Keratinocyte (primary cell): ENCODE data around the gene RALGPS1. TPM values are rescaled to one million over a fixed set of nuclear protein-coding genes. Genes with fewer than 3 reads are reported as not detected.

ENCODE experiments used
- DNase-seq: peaks from one replicate; pipeline ENCODE4 v3.0.0-alpha.2; 2011; ENCODE audit warnings: low read depth, missing footprints, low spot score
- FAIRE-seq: peaks from 2 replicates; lab custom pipeline; 2011; peaks lifted over from hg19 to GRCh38; lab: Jason Lieb, UNC
- H2AFZ ChIP-seq: 2 replicates; pipeline ENCODE4 v1.6.0; 2012; ENCODE audit warnings: low read length, control low read depth, inconsistent platforms; ENCODE audit not compliant: control insufficient read depth
- H3K27ac ChIP-seq: 2 replicates; pipeline ENCODE4 v1.5.1; 2011; ENCODE audit warnings: low read length; ENCODE audit not compliant: control insufficient read depth, insufficient read depth
- H3K27me3 ChIP-seq: 3 replicates; pipeline ENCODE4 v1.6.0; 2011; ENCODE audit warnings: low read length; ENCODE audit not compliant: control insufficient read depth, insufficient read depth; ENCODE audit errors: extremely low read depth
- H3K36me3 ChIP-seq, 2 experiments: 2 replicates in 1 of 2; 3 replicates in 1 of 2; pipeline ENCODE4 v1.5.1; 2011; ENCODE audit warnings: low read length in 2 of 2, mild to moderate bottlenecking in 1 of 2; ENCODE audit not compliant: control insufficient read depth in 2 of 2, insufficient read depth in 2 of 2; ENCODE audit errors: extremely low read depth in 1 of 2
- H3K4me1 ChIP-seq: 3 replicates; pipeline ENCODE4 v1.5.1; 2011; ENCODE audit warnings: low read length; ENCODE audit not compliant: control insufficient read depth, insufficient read depth; ENCODE audit errors: extremely low read depth
- H3K4me2 ChIP-seq: 3 replicates; pipeline ENCODE4 v1.6.0; 2011; ENCODE audit warnings: low read depth, low read length; ENCODE audit not compliant: control insufficient read depth, insufficient read depth; ENCODE audit errors: extremely low read depth
- H3K4me3 ChIP-seq, 3 experiments: fragments of 200-600 bp in 1 of 3; sonication (generic) in 1 of 3; 2 replicates in 2 of 3; 3 replicates in 1 of 3; pipeline ENCODE4 v1.5.1; 2011 to 2016; ENCODE audit warnings: low read length in 3 of 3, mild to moderate bottlenecking in 3 of 3, control low read depth in 2 of 3, inconsistent platforms in 1 of 3, low read depth in 1 of 3, mixed read lengths in 1 of 3, mixed run types in 1 of 3, moderate library complexity in 1 of 3; ENCODE audit not compliant: control insufficient read depth in 2 of 3, insufficient read depth in 2 of 3; ENCODE audit errors: extremely low read depth in 1 of 3
- H3K79me2 ChIP-seq: 2 replicates; pipeline ENCODE4 v1.6.0; 2012; ENCODE audit warnings: low read length; ENCODE audit not compliant: control insufficient read depth, insufficient read depth
- H3K9ac ChIP-seq: 3 replicates; pipeline ENCODE4 v1.6.0; 2011; ENCODE audit warnings: low read length; ENCODE audit not compliant: control insufficient read depth, insufficient read depth; ENCODE audit errors: extremely low read depth
- H3K9me1 ChIP-seq: 3 replicates; pipeline ENCODE4 v1.6.0; 2011; ENCODE audit warnings: low read length; ENCODE audit not compliant: control insufficient read depth, insufficient read depth; ENCODE audit errors: extremely low read depth
- H3K9me3 ChIP-seq: 2 replicates; pipeline ENCODE4 v1.5.1; 2012; ENCODE audit warnings: low read depth, low read length; ENCODE audit not compliant: control insufficient read depth
- H4K20me1 ChIP-seq: 3 replicates; pipeline ENCODE4 v1.6.0; 2011; ENCODE audit warnings: low read length; ENCODE audit not compliant: control insufficient read depth, insufficient read depth; ENCODE audit errors: extremely low read depth
- CTCF ChIP-seq, 3 experiments: IDR thresholded peaks in 1 of 3; conservative IDR thresholded peaks in 1 of 3; optimal IDR thresholded peaks in 1 of 3; 2 replicates in 2 of 3; 3 replicates in 1 of 3; pipeline versions ENCODE3 to v1.5.1; 2011; ENCODE audit warnings: low read length in 3 of 3, mild to moderate bottlenecking in 3 of 3, moderate library complexity in 2 of 3, control low read depth in 1 of 3, inconsistent platforms in 1 of 3; ENCODE audit not compliant: insufficient read depth in 2 of 3; ENCODE audit errors: extremely low read depth in 1 of 3
- EZH2 ChIP-seq: IDR thresholded peaks from one replicate; pipeline ENCODE4 v1.6.1; 2012; ENCODE audit warnings: inconsistent platforms, mild to moderate bottlenecking, low read length, moderate library complexity
- dilution Hi-C: fragments of 300-500 bp; cut with MboI; formaldehyde crosslinking; loops from one replicate; pipeline ENCODE4 v1.7.0; 2020; ENCODE audit warnings: low sequenced_read_pairs; ENCODE audit not compliant: extremely low pct_ligation_motif_present
- polyA plus RNA-seq, 5 experiments: library from polyadenylated mRNA; depleted of rRNA in 3 of 5; stranded (reverse) in 3 of 5; stranded (forward) in 1 of 5; unstranded in 1 of 5; fragments of >200 nt; gene quantifications; 1 replicate in 1 of 5; 2 replicates in 3 of 5; 3 replicates in 1 of 5; pipeline versions ENCODE4 v1.2.1 to v1.2.3, GENCODE V29; 2011 to 2012; ENCODE audit warnings: missing spikeins in 2 of 5, low read depth in 1 of 5, low replicate concordance in 1 of 5

The RALGPS1 gene
- polyA plus RNA-seq, 1 donor (not counting 4 experiments of a cell fraction or from before 2014, with no cell fraction given) = 0.56 TPM

- Histone ChIP-seq H3K27me3 (peaks cover 13% of the 10 kb centered on the region), H4K20me1 (no peaks in the 10 kb centered on the region), H3K4me3 (no peak overlapping the region), H3K9me1 (no peaks in the 10 kb centered on the region), H3K27ac (no peak overlapping the region), H3K36me3 (no peaks in the 10 kb centered on the region), H3K79me2 (no peaks in the 10 kb centered on the region), H3K9ac (no peak overlapping the region), H2AFZ (no peak overlapping the region), H3K9me3 (no peaks in the 10 kb centered on the region), H3K4me1 (peaks cover 14% of the 10 kb centered on the region), H3K4me2 (no peak overlapping the region)
- DNase-seq (no peak), FAIRE-seq (no peak)
- dilution Hi-C loops = no loop called here
- no peak for TF ChIP-seq EZH2
- no peak for TF ChIP-seq CTCF (optimal IDR thresholded peaks at IDR 0.05 in 1 of 3, IDR thresholded peaks at IDR 0.05 in 1 of 3, conservative IDR thresholded peaks at IDR 0.05 in 1 of 3; ENCODE audit: extremely low read depth in 1 of 3, insufficient read depth in 2 of 3, low read length in 3 of 3)
Measured at GRCh38 chr9:127116957-127117356, 202.4 kb downstream of the RALGPS1 start.

- no peak overlapping the region for H3K9ac ChIP-seq
- dilution Hi-C loops = no loop called here
- H2AFZ ChIP-seq = no peak overlapping the region
- peaks cover 18% of the 10 kb centered on the region for H3K27me3 ChIP-seq
- H3K9me3 ChIP-seq = no peaks in the 10 kb centered on the region
- no peaks in the 10 kb centered on the region for H3K79me2 ChIP-seq
- no peak overlapping the region for H3K4me3 ChIP-seq
- DNase-seq = no peak
- H4K20me1 ChIP-seq = no peaks in the 10 kb centered on the region
- TF ChIP-seq CTCF (optimal IDR thresholded peaks at IDR 0.05 in 1 of 3, IDR thresholded peaks at IDR 0.05 in 1 of 3, conservative IDR thresholded peaks at IDR 0.05 in 1 of 3; ENCODE audit: extremely low read depth in 1 of 3, insufficient read depth in 2 of 3, low read length in 3 of 3) (no peak), EZH2 (no peak)
- FAIRE-seq = no peak
- H3K4me2 ChIP-seq = no peak overlapping the region
- no peaks in the 10 kb centered on the region for H3K9me1 ChIP-seq
- peaks cover 12% of the 10 kb centered on the region for H3K4me1 ChIP-seq
- no peak overlapping the region for H3K27ac ChIP-seq
- H3K36me3 ChIP-seq = no peaks in the 10 kb centered on the region
Measured at GRCh38 chr9:127117801-127118200, 203.2 kb downstream of the RALGPS1 start.
